Right cardiac atrium (tissue), 5 donors: ENCODE measurements around the gene SLC35D3. TPM values are rescaled to one million over a fixed set of nuclear protein-coding genes. Genes with fewer than 3 reads are reported as not detected.
"Not testable (repeated sequence)": the region's sequence is repeated elsewhere in the genome, so short reads cannot be mapped to it uniquely, and the experiment has no call there.

Source experiments
- ATAC-seq, 2 donors: fragments of 200-7000 bp; cut with Tn5 transposase; one replicate each; pipeline versions ENCODE4 v1.8.0 to v1.9.1; 2020; ENCODE audit warnings: moderate library complexity in 2 of 2, mild to moderate bottlenecking in 1 of 2
- DNase-seq, 3 donors: peaks; one replicate each; pipeline ENCODE4 v3.0.0-alpha.2; 2020
- H3K27ac ChIP-seq: one replicate; pipeline ENCODE4 v1.5.1; 2013; ENCODE audit warnings: mild to moderate bottlenecking, low read length, control low read depth, moderate library complexity
- H3K27me3 ChIP-seq: one replicate; pipeline ENCODE4 v1.6.1; 2013; ENCODE audit not compliant: control insufficient read depth, insufficient read depth
- H3K4me1 ChIP-seq: one replicate; pipeline ENCODE4 v1.6.1; 2013; ENCODE audit warnings: low read length; ENCODE audit not compliant: control insufficient read depth, insufficient read depth
- H3K4me3 ChIP-seq: one replicate; pipeline ENCODE4 v1.5.1; 2013; ENCODE audit warnings: low read length, control low read depth
- H3K9me3 ChIP-seq: one replicate; pipeline ENCODE4 v1.6.1; 2013; ENCODE audit warnings: low read length; ENCODE audit not compliant: control insufficient read depth
- WGBS: extraction: QIAGEN DNeasy Blood & Tissue Kit; methylation state at CpG from one replicate; pipeline ENCODE4 v1.1.7; 2013; 5-methylcytosine and 5-hydroxymethylcytosine counted together
- intact Hi-C, 4 donors: fragments of 100-400 bp; cut with DNase I; formaldehyde crosslinking; loops; one replicate each; pipeline versions ENCODE4 v1.11.0 to v1.14.0; 2022 to 2023
- polyA plus RNA-seq: library from polyadenylated mRNA; stranded (reverse); fragments of 200-250 nt; gene quantifications from one replicate; pipeline ENCODE4 v1.2.3, GENCODE V29; 2013
- total RNA-seq, 4 donors: library from RNA; stranded (reverse); fragmentation: NEBNext Ultra II Directional; extraction: Animal tissue kit (Norgen Biotek cat#: 25700); gene quantifications; one replicate each; pipeline ENCODE4 v1.2.1, GENCODE V29; 2021
- donor health status: healthy with polysubstance abuse.
- donor health status: DM: no; HTN: yes; CAD: no.
- donor health status: DM: no; HTN: no; CAD: no.
- donor health status: DM: no; HTN: yes; CAD: no; lungs with severe emphysema.
- donor health status: DM: yes; HTN: yes; CAD: no.

The SLC35D3 gene
- total and polyA plus RNA-seq, 5 donors: 0.05 TPM; not detected in 4

DNA sequence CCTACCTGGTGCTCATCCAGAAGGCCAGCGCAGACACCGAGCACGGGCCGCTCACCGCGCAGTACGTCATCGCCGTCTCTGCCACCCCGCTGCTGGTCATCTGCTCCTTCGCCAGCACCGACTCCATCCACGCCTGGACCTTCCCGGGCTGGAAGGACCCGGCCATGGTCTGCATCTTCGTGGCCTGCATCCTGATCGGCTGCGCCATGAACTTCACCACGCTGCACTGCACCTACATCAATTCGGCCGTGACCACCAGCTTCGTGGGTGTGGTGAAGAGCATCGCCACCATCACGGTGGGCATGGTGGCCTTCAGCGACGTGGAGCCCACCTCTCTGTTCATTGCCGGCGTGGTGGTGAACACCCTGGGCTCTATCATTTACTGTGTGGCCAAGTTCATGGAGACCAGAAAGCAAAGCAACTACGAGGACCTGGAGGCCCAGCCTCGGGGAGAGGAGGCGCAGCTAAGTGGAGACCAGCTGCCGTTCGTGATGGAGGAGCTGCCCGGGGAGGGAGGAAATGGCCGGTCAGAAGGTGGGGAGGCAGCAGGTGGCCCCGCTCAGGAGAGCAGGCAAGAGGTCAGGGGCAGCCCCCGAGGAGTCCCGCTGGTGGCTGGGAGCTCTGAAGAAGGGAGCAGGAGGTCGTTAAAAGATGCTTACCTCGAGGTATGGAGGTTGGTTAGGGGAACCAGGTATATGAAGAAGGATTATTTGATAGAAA is 2.0 kb downstream of the SLC35D3 start:
- Histone ChIP-seq H3K9me3 (no peaks in the 10 kb centered on the region), H3K27me3 (no peaks in the 10 kb centered on the region), H3K27ac (no peak overlapping the region), H3K4me1 (no peaks in the 10 kb centered on the region), H3K4me3 (no peak overlapping the region)
- DNase-seq (peak in 1 of 3 donors; percentile 33), ATAC-seq (no peak)
- 64% methylated on average over 40 of the region's 40 CpGs for WGBS
- intact Hi-C loops: no loop called here

DNA sequence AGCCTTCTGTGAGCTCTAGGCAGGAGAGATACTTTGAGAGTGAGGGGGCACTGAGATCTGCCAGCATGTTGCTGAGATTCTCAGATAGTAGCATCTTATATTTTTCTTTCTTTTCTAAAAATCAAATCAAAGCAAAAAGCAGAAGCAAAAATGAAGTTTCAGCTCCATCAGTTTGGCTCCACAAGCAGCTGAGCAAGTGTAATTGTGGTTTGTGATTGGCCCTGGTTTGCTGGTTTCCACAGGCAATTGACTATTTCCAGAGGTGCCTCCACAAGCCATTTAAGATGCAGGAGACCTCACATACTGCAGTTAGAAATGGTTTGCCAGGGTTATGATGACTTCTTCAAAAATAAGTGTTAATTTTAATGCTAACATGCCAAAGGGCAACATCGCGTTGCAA is 4.3 kb downstream of the SLC35D3 start:
- Histone ChIP-seq H3K9me3 (no peaks in the 10 kb centered on the region), H3K4me3 (no peak overlapping the region), H3K27ac (no peak overlapping the region), H3K27me3 (no peaks in the 10 kb centered on the region), H3K4me1 (no peaks in the 10 kb centered on the region)
- DNase-seq (no peak), ATAC-seq (no peak)
- intact Hi-C loops: no loop called here
- WGBS: 94% methylated on average over 2 of the region's 2 CpGs

DNA sequence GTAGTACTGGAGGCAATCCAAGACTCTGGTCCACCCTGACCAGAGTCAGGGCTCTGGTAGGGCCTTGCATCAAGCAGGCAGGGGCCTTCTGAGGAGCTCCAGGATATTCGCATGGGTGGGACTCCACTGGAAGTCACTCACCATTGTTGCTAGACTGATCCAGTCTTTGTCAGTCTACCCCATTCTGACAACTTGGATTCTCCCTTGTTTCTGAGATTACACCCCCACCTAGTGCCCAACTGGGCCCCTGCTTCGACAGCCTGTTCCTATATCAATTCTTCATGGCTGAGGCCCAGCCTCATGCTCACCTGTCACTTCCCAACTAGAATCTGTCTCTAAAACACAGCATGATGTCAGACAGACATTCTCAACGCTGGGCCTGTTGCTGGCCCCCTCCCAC is 5.2 kb downstream of the SLC35D3 start:
- intact Hi-C loops: no loop called here
- WGBS: 73% methylated on average over 3 of the region's 3 CpGs

DNA sequence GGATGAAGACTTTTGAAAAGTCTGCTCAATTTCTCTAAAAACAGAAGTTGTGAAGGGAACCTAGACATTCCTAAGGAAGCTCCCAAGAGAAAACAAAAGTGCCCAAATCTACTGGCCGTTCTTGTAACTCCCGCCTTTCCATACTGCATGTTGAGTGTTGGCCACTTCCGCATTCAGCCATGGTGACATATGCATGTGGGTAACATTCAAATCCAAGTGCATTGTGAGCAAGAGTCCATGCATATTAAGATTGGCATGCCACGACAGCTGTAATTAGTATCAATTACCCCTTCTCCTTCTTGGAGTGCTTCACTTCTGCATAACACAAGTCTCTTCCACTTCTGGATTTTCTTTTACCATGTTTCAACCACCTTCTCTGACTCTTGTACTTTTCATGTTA is 8.4 kb downstream of the SLC35D3 start:
- Histone ChIP-seq H3K27me3 (no peaks in the 10 kb centered on the region), H3K27ac (no peak overlapping the region), H3K4me3 (no peak overlapping the region), H3K4me1 (no peaks in the 10 kb centered on the region), H3K9me3 (no peaks in the 10 kb centered on the region)
- DNase-seq (no peak), ATAC-seq (no peak)
- intact Hi-C loops: no loop called here
- WGBS: 92% methylated on average over 4 of the region's 4 CpGs

More for the DNA sequence above, 5.2 kb downstream of the SLC35D3 start:
- ATAC-seq: no peak
- Histone ChIP-seq H3K4me1 (no peaks in the 10 kb centered on the region), H3K4me3 (no peak overlapping the region), H3K27ac (no peak overlapping the region), H3K27me3 (no peaks in the 10 kb centered on the region), H3K9me3 (no peaks in the 10 kb centered on the region)
- no peak for DNase-seq

DNA sequence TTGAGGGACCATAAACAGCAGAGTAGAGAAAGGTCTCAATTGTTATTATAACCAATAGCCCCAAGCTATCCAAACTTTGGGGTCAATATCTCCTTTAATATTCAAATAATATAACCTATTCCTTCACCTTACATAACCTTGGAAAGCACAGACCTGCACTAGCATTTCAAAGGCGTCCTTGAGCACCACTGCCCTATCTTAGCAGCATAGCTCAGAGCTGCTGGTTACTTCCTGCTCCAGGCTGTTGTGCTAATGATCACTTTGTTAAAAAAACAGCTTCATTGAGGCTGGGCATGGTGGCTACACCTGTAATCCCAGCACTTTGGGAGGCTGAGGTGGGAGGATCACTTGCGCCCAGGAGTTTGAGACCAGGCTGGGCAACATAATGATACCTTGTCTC is 10.5 kb downstream of the SLC35D3 start:
- H3K9me3 ChIP-seq: no peaks in the 10 kb centered on the region
- DNase-seq: no peak
- H3K4me3 ChIP-seq: no peak overlapping the region
- ATAC-seq: no peak
- H3K27me3 ChIP-seq: no peaks in the 10 kb centered on the region
- no peak overlapping the region for H3K27ac ChIP-seq
- intact Hi-C loops: no loop called here
- H3K4me1 ChIP-seq: no peaks in the 10 kb centered on the region
- 87% methylated on average over 2 of the region's 2 CpGs for WGBS

DNA sequence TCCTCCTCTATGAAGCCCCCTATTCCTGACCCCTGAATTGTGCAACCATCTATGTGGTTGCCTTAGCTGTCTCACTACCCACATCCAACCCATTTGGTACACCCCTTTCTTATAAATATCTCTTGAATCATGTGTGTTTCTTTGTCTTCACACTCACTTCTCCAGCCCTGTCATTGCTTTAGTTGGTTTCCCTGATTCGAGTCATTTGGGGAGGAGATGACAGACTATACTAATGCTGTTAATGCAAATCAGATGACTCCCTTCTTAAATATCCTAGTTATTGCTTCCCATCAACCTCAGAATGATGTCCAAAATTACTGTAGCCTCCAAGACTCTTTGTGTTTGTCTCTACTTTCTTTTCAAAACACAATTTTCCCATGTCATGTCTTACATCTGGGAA is 23.0 kb downstream of the SLC35D3 start:
- Histone ChIP-seq H3K9me3 (no peaks in the 10 kb centered on the region), H3K4me3 (no peak overlapping the region), H3K4me1 (no peaks in the 10 kb centered on the region), H3K27ac (no peak overlapping the region), H3K27me3 (no peaks in the 10 kb centered on the region)
- intact Hi-C loops: no loop called here
- no peak for DNase-seq
- WGBS: 74% methylated on average over 1 of the region's 1 CpG
- ATAC-seq: no peak

DNA sequence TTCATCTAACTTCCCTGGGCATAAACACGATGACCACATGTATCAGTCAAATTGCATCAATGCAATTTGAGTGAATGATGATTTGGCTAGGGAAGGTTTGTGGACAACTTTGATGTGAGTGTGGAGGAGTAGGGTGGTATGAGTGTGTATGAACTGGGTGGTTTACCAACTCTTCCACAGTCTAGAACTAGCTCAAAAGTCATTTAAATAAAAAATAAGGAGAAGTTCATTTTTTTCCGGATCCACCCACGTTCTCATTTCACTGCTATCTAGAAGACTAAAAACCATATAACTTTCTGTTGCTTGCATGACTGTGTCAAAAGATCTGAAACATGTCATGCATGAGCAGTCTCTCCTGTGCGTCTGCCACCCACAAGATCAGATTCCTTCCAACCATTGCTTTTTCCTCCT is 23.6 kb downstream of the SLC35D3 start:
- no peaks in the 10 kb centered on the region for H3K27me3 ChIP-seq
- ATAC-seq (no peak), DNase-seq (no peak)
- no peaks in the 10 kb centered on the region for H3K9me3 ChIP-seq
- intact Hi-C loops: no loop called here
- no peak overlapping the region for H3K4me3 ChIP-seq
- no peaks in the 10 kb centered on the region for H3K4me1 ChIP-seq
- no peak overlapping the region for H3K27ac ChIP-seq
- 86% methylated on average over 4 of the region's 4 CpGs for WGBS

DNA sequence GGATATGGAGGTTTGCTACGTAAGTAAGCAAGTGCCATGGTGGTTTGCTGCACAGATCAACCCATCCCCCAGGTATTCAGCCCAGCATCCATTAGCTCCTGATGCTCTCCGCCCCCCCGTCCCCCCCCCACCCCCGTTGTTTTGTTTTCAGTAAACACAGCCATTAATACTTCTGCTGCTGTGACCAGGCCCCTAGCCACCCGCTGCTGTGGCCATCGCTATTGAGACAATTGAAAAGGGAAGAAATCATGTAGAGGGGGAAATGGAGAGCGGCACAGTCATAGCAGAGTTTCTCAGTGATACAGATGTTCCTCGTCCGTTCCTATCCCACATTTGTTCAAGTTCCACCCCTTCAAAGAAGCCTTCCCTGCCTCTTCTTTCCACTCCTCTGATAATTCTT is 24.9 kb downstream of the SLC35D3 start:
- Histone ChIP-seq H3K4me1 (no peaks in the 10 kb centered on the region), H3K9me3 (no peaks in the 10 kb centered on the region), H3K27ac (no peak overlapping the region), H3K4me3 (no peak overlapping the region), H3K27me3 (no peaks in the 10 kb centered on the region)
- no peak for DNase-seq
- 52% methylated on average over 9 of the region's 9 CpGs for WGBS
- intact Hi-C loops: no loop called here
- ATAC-seq: no peak

DNA sequence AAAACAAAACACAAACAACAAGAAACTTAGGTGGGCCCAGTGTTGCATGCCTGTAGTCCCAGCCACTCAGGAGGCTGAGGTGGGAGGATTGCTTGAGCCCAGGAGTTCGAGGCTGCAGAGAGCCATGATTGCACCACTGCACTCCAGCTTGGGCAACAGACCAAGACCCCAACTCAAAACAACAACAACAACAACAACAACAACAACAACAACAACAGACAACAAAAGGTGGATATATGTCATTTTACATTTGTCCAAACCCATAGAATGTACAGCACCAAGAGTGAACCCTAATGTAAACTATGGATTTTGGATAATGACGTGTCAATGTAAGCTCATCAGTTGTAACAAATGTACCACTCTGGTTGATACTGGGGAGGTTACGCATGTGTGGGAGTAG is 27.9 kb downstream of the SLC35D3 start:
- H3K27me3 ChIP-seq, H3K4me3 ChIP-seq, ATAC-seq, H3K4me1 ChIP-seq, intact Hi-C loops, H3K9me3 ChIP-seq, DNase-seq, H3K27ac ChIP-seq: not testable (repeated sequence)
- 94% methylated on average over 3 of the region's 3 CpGs for WGBS

DNA sequence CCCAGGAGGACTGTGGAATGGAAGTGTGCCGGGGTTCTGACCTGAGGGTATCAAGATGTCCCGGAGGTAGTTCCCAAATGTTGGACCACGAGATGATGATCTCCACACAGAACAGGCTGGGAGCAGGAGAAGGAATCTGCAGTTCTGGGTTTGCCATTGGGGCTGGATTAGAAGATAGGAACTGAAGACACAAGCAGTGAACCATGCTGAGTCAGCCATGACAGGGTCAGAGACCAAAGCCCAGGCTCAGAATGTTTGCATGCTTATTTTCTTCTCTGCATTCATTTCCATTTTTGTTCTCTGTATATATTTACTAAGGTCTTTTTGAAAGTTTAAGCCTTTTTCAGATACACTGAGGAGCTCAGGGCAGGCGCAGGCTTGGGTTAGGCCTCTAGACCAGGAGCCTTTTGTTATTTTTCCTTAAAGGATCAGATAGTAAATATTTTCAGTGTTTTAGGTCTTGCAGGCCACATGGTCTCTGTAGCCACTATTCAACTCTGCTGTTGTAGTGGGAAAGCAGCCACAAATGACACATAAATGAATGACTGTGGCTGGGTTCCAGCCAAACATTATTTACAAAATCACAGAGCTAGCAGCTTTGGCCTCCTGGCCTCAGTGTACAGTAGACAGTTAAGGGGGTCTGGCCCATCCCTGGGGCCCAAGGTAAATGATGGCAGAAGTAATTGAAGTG is 28.5 kb downstream of the SLC35D3 start:
- Histone ChIP-seq H3K27me3 (no peaks in the 10 kb centered on the region), H3K4me3 (no peak overlapping the region), H3K27ac (no peak overlapping the region), H3K4me1 (no peaks in the 10 kb centered on the region), H3K9me3 (no peaks in the 10 kb centered on the region)
- no peak for DNase-seq
- WGBS: 78% methylated on average over 4 of the region's 4 CpGs
- intact Hi-C loops: no loop called here
- ATAC-seq: no peak

DNA sequence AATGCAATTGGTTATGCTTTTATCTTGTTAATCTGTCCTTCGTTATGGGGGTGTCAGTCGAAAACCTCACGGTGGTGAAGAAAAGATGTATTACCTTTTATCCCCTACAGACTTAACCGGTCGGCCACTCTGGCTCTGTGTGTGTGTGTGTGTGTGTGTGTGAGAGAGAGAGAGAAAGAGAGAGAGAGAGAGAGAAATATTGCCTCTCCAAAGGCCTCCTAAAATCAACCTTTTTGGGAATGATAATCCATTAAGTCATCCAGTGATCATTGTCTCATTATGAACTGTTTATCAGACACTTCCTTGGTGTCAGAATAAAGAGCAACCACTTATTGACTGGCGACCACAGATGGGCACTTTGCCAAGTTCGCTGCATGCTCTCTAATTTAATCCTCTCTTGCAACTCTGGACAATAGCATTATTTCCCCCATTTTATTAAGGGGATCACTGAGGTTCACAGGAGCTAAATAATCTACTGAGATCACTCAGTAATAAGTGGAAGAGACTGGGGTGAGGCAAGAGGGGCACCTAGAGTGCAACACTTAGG is 30.7 kb downstream of the SLC35D3 start:
- 57% methylated on average over 7 of the region's 7 CpGs for WGBS
- no peak for ATAC-seq
- Histone ChIP-seq H3K27me3 (no peaks in the 10 kb centered on the region), H3K4me3 (no peak overlapping the region), H3K27ac (no peak overlapping the region), H3K9me3 (no peaks in the 10 kb centered on the region), H3K4me1 (no peaks in the 10 kb centered on the region)
- intact Hi-C loops: no loop called here
- no peak for DNase-seq
